ENCODE data around the gene ATP1A4. TPM values are rescaled to one million over a fixed set of nuclear protein-coding genes. Genes with fewer than 3 reads are reported as not detected.

The ATP1A4 gene
- total RNA-seq, 1 experiment from 2014 or later: not detected

DNA sequence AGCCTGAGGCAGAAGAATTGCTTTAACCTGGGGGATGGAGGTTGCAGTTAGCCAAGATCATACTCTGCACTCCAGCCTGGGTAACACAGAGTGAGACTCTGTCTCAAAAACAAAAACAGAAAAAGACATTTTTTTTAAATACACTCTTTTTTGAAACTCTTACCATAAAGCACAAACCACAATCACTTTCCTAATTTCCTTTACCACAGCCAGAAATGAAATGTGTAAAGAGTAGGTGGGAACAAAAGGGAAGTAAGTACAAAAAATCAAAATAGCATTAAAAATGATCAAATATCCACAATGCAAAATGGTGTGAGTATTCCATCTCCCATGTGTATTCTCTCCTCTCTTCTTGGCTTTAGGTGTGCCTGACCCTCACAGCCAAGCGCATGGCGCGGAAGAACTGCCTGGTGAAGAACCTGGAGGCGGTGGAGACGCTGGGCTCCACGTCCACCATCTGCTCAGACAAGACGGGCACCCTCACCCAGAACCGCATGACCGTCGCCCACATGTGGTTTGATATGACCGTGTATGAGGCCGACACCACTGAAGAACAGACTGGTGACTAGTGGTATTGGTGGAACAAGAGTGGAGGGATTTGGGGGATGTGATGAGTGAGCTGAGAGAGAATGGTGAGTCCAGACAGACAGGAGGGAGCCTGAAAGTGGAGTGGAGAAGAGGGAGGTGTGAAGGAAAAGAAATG, 14.9 kb downstream of the ATP1A4 start:
- ATAC-seq: no peak
- in situ Hi-C loops (cut with HindIII; ENCODE audit: low pct_unique_long_range_greater_than_20kb, low sequenced_read_pairs) (no loop called here), intact Hi-C loops (cut with micrococcal nuclease; ENCODE audit: unreplicated experiment) (no loop called here)
- no peak overlapping the region for H3K27ac ChIP-seq (ENCODE audit: low read length)
- H3K36me3 ChIP-seq (ENCODE audit: control insufficient read depth, insufficient read depth, low read length): no peaks in the 10 kb centered on the region
- H3K4me3 ChIP-seq (ENCODE audit: low read depth in 2 of 2, low read length in 2 of 2): no peak overlapping the region
- H3K27me3 ChIP-seq (ENCODE audit: control insufficient read depth, insufficient read depth, low read length): peaks cover 15% of the 10 kb centered on the region
- no peaks in the 10 kb centered on the region for H3K9me3 ChIP-seq (ENCODE audit: control insufficient read depth, insufficient read depth, low read depth, low read length)
- no peaks in the 10 kb centered on the region for H3K4me1 ChIP-seq (ENCODE audit: control insufficient read depth, insufficient read depth, low read length)
- BruUV-seq (replicated peaks): no TSS peak
- ChIA-PET CTCF (no interaction called here), POLR2A (no interaction called here)
- DNase-seq (ENCODE audit: low read depth, low spot score): no peak
- TF ChIP-seq CTCF (IDR thresholded peaks at IDR 0.05) (no peak), SIN3A (IDR thresholded peaks at IDR 0.05; ENCODE audit: borderline replicate concordance, insufficient read depth, low read depth, low read length) (no peak), POLR2AphosphoS5 (IDR thresholded peaks at IDR 0.05; ENCODE audit: low read depth, low read length) (no peak), TCF7L2 (IDR thresholded peaks at IDR 0.05; ENCODE audit: low read depth, low read length) (no peak), REST (IDR thresholded peaks at IDR 0.05; ENCODE audit: insufficient read depth in 1 of 2, low read depth in 2 of 2, low read length in 1 of 2) (no peak)

DNA sequence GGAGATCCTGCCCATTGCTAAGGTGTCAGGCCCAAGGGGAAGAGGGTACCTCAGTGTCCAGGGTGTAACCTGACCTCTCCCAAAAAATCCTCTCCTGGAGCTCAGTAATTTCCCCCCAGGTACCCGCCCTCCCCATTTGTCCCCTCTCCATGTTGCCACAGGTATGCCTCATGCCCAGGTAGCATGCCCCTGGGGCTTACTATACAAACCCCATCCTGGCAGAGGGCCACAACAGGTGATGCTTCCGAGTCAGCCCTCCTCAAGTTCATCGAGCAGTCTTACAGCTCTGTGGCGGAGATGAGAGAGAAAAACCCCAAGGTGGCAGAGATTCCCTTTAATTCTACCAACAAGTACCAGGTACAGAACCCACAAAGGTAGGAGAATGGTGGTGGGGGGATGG, 15.7 kb downstream of the ATP1A4 start:
- no peak overlapping the region for H3K4me3 ChIP-seq (ENCODE audit: low read depth in 2 of 2, low read length in 2 of 2)
- H3K4me1 ChIP-seq (ENCODE audit: control insufficient read depth, insufficient read depth, low read length): no peaks in the 10 kb centered on the region
- in situ Hi-C loops (cut with HindIII; ENCODE audit: low pct_unique_long_range_greater_than_20kb, low sequenced_read_pairs) (no loop called here), intact Hi-C loops (cut with micrococcal nuclease; ENCODE audit: unreplicated experiment) (no loop called here)
- no peak for TF ChIP-seq POLR2AphosphoS5 (IDR thresholded peaks at IDR 0.05; ENCODE audit: low read depth, low read length)
- no peak for TF ChIP-seq CTCF (IDR thresholded peaks at IDR 0.05)
- TF ChIP-seq TCF7L2 (IDR thresholded peaks at IDR 0.05; ENCODE audit: low read depth, low read length): no peak
- TF ChIP-seq SIN3A (IDR thresholded peaks at IDR 0.05; ENCODE audit: borderline replicate concordance, insufficient read depth, low read depth, low read length): no peak
- no peak for TF ChIP-seq REST (IDR thresholded peaks at IDR 0.05; ENCODE audit: insufficient read depth in 1 of 2, low read depth in 2 of 2, low read length in 1 of 2)
- ChIA-PET CTCF (no interaction called here), POLR2A (no interaction called here)
- H3K27ac ChIP-seq (ENCODE audit: low read length): no peak overlapping the region
- no peaks in the 10 kb centered on the region for H3K36me3 ChIP-seq (ENCODE audit: control insufficient read depth, insufficient read depth, low read length)
- no TSS peak for BruUV-seq (replicated peaks)
- DNase-seq (ENCODE audit: low read depth, low spot score) (no peak), ATAC-seq (no peak)
- H3K27me3 ChIP-seq (ENCODE audit: control insufficient read depth, insufficient read depth, low read length): peaks cover 15% of the 10 kb centered on the region
- H3K9me3 ChIP-seq (ENCODE audit: control insufficient read depth, insufficient read depth, low read depth, low read length): no peaks in the 10 kb centered on the region

All from Panc1 (cell line).